ENCODE results near the gene TBCK.

TBCK gene

GRCh38 chr4:106034220-106034619, 281.8 kb downstream of the TBCK start:
- TF ChIP-seq CTCF (IDR thresholded peaks at IDR 0.05; ENCODE audit: control extremely low read depth, extremely low read depth, low read depth, missing control alignments), result no peak
- ChIA-PET POLR2A (no interaction called here), CTCF (interaction anchor here (1.2 to 1.3 kb wide), 2 partner anchors 11 kb away, joined by 5 read pairs; no protein-coding TSS in a partner anchor)
- no peak for DNase-seq (ENCODE audit: extremely low spot score)

GRCh38 chr4:106033469-106033868, 282.5 kb downstream of the TBCK start:
- ChIA-PET CTCF (no interaction called here), POLR2A (no interaction called here)
- no peak for TF ChIP-seq CTCF (IDR thresholded peaks at IDR 0.05; ENCODE audit: control extremely low read depth, extremely low read depth, low read depth, missing control alignments)
- DNase-seq (ENCODE audit: extremely low spot score), result no peak

GRCh38 chr4:106032851-106033286, 283.1 kb downstream of the TBCK start:
- CTCF ChIA-PET, result no interaction called here
- POLR2A ChIA-PET, result no interaction called here

GRCh38 chr4:106022454-106022853, 293.6 kb downstream of the TBCK start:
- TF ChIP-seq CTCF (IDR thresholded peaks at IDR 0.05; ENCODE audit: control extremely low read depth, extremely low read depth, low read depth, missing control alignments), result no peak
- POLR2A ChIA-PET, result no interaction called here
- CTCF ChIA-PET, result interaction anchor here (0.8 to 2.1 kb wide), 4 partner anchors 10 to 20 kb away, joined by 3 to 6 read pairs (median 4); no protein-coding TSS in a partner anchor
- DNase-seq (ENCODE audit: extremely low spot score), result no peak

More at GRCh38 chr4:106032851-106033286, 283.1 kb downstream of the TBCK start:
- TF ChIP-seq CTCF (IDR thresholded peaks at IDR 0.05; ENCODE audit: control extremely low read depth, extremely low read depth, low read depth, missing control alignments), result no peak
- DNase-seq (ENCODE audit: extremely low spot score), result no peak

- no peak for TF ChIP-seq CTCF (IDR thresholded peaks at IDR 0.05; ENCODE audit: control extremely low read depth, extremely low read depth, low read depth, missing control alignments)
- ChIA-PET CTCF (interaction anchor here (1.2 to 2.1 kb wide), 2 partner anchors 13 to 14 kb away, joined by 3 to 5 read pairs; no protein-coding TSS in a partner anchor), POLR2A (no interaction called here)
- no peak for DNase-seq (ENCODE audit: extremely low spot score)
Measured at GRCh38 chr4:106021737-106022410, 294.1 kb downstream of the TBCK start.

- no peak for DNase-seq (ENCODE audit: extremely low spot score)
- no peak for TF ChIP-seq CTCF (IDR thresholded peaks at IDR 0.05; ENCODE audit: control extremely low read depth, extremely low read depth, low read depth, missing control alignments)
- ChIA-PET CTCF (interaction anchor here (1.3 kb wide), 2 partner anchors 18 to 19 kb away, joined by 3 to 4 read pairs; no protein-coding TSS in a partner anchor), POLR2A (no interaction called here)
Measured at GRCh38 chr4:106019771-106020170, 296.2 kb downstream of the TBCK start.

Measured in GM10248 (cell line).